ENCODE results near the gene ARMS2. TPM values are rescaled to one million over a fixed set of nuclear protein-coding genes. Genes with fewer than 3 reads are reported as not detected.

The ARMS2 gene
- total and polyA plus RNA-seq, 2 experiments from 2014 or later: not detected

DNA sequence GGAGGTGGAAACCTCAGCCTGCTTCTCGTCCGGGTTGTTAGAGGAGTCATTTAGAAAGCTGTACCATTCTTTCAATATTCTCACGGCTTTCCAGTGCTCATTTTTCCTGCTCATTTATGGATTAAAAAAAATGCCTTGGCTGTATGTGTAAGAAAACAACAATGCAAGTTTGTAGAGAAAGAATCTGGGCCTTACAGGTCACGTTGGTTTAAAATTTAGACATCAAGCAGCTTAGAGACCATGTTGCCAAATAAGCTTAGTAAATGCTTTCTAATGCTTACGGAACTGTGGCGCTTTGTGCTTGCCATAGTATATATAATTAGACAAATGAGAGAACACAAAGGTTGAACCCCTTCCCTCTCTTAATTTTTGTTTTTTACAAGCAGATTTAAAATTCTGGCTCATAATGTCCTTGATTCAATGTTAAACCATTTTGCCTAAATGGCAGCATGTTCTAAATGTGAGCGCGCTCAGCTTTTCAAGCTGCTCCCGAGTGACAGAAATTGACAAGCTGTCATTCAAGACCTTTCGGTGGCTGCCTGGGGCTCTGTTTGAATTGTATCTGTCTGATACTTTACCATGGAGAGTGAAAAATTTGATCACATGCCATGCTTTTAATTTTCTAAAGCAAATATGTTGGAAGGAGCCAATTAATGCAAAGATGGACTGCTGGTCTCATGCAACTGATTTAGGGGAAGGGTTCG is 1.1 kb downstream of the ARMS2 start (continued):
- TF ChIP-seq NANOG (IDR thresholded peaks at IDR 0.05; ENCODE audit: borderline replicate concordance): no peak

DNA sequence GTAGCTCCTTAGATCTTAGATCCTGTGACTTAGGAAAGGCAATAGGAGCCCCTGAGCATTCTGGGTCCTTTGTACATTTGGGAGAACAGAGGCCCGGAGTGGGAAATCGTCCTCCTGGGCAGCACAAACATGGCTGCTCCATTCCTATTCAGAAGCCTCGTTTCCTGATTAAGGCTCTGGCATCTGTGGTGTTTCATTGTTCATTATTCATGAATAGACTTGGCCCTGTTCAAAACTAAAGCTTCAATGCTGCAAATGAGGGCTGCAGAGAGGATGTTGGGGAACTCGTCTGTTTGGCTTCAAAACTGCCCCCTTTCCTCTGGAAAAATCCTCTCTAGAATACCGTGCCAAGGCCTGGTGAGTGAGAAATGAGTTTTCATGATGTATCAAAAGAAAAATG is 3.5 kb downstream of the ARMS2 start:
- Mint-ChIP-seq H3K36me3 (ENCODE audit: low read depth) (no peaks in the 10 kb centered on the region), H3K27me3 (ENCODE audit: insufficient read depth, low read depth, poor library complexity) (peaks cover 35% of the 10 kb centered on the region), H3K9me3 (no peaks in the 10 kb centered on the region), H3K27ac (no peak overlapping the region), H3K4me1 (peaks cover 28% of the 10 kb centered on the region), H3K4me3 (no peak overlapping the region)
- H3K4me1 ChIP-seq (ENCODE audit: insufficient read depth): peaks cover 16% of the 10 kb centered on the region
- TF ChIP-seq NANOG (IDR thresholded peaks at IDR 0.05; ENCODE audit: borderline replicate concordance) (no peak), JUNB (IDR thresholded peaks at IDR 0.05; ENCODE audit: unreplicated experiment) (no peak), EZH2 (IDR thresholded peaks at IDR 0.05; ENCODE audit: low read depth, unreplicated experiment) (no peak), POLR2AphosphoS5 (IDR thresholded peaks at IDR 0.05; ENCODE audit: low read depth) (no peak)
- TF ChIP-seq, protein P1, sequence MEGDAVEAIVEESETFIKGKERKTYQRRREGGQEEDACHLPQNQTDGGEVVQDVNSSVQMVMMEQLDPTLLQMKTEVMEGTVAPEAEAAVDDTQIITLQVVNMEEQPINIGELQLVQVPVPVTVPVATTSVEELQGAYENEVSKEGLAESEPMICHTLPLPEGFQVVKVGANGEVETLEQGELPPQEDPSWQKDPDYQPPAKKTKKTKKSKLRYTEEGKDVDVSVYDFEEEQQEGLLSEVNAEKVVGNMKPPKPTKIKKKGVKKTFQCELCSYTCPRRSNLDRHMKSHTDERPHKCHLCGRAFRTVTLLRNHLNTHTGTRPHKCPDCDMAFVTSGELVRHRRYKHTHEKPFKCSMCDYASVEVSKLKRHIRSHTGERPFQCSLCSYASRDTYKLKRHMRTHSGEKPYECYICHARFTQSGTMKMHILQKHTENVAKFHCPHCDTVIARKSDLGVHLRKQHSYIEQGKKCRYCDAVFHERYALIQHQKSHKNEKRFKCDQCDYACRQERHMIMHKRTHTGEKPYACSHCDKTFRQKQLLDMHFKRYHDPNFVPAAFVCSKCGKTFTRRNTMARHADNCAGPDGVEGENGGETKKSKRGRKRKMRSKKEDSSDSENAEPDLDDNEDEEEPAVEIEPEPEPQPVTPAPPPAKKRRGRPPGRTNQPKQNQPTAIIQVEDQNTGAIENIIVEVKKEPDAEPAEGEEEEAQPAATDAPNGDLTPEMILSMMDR (conservative IDR thresholded peaks at IDR 0.05; ENCODE audit: low read depth in 2 of 2): no peak
- no peaks in the 10 kb centered on the region; the same call in 1 of the 2 replicates for H4K20me1 ChIP-seq (replicated peaks; ENCODE audit: insufficient read depth)
- no peak overlapping the region for H3K27ac ChIP-seq (ENCODE audit: low read depth)
- DNase-seq (ENCODE audit: low spot score): no peak
- peak overlapping the region; percentile 32; the same call in 1 of the 2 replicates for H2AFZ ChIP-seq
- H3K27me3 ChIP-seq (ENCODE audit: insufficient read depth): peaks cover 37% of the 10 kb centered on the region
- H3K4me3 ChIP-seq: no peak overlapping the region
- H3F3A ChIP-seq (replicated peaks; ENCODE audit: low read depth): 0 out of 2 replicates have a peak, but pooled peaks cover 6% of the 10 kb centered on the region
- ATAC-seq: no peak
- H3K9me2 ChIP-seq (ENCODE audit: insufficient read depth): no peaks in the 10 kb centered on the region
- H3K79me2 ChIP-seq (replicated peaks; ENCODE audit: insufficient read depth): no peaks in the 10 kb centered on the region
- H3K36me3 ChIP-seq (ENCODE audit: insufficient read depth): no peaks in the 10 kb centered on the region
- no peak overlapping the region for H3K4me2 ChIP-seq

DNA sequence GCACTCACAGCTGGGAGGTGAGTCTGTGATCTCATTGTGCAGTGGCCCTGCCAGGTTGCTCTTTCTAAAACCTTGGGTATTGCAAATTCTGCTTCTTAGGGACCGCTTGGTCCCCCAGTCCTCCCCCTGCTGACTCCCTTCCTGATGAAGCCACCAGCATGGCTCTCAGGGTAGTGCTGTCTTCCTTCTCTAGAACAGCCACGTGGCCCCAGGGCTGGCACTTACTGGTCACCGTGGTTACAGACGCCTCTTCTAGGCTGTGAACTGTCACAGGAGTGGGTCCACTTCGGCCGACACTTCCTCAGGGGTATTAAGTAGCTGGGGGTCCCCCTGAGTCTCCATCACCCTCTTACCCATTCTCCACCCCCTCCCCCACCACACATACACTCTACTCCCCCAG is 4.2 kb downstream of the ARMS2 start:
- Histone ChIP-seq H3F3A (replicated peaks; ENCODE audit: low read depth) (0 out of 2 replicates have a peak, but pooled peaks cover 6% of the 10 kb centered on the region), H2AFZ (no peak overlapping the region), H3K4me2 (no peak overlapping the region), H3K27ac (ENCODE audit: low read depth) (no peak overlapping the region), H3K27me3 (ENCODE audit: insufficient read depth) (peaks cover 44% of the 10 kb centered on the region), H3K9me2 (ENCODE audit: insufficient read depth) (no peaks in the 10 kb centered on the region), H3K4me3 (no peak overlapping the region), H4K20me1 (replicated peaks; ENCODE audit: insufficient read depth) (no peaks in the 10 kb centered on the region; the same call in 1 of the 2 replicates), H3K79me2 (replicated peaks; ENCODE audit: insufficient read depth) (no peaks in the 10 kb centered on the region), H3K4me1 (ENCODE audit: insufficient read depth) (peaks cover 16% of the 10 kb centered on the region), H3K36me3 (ENCODE audit: insufficient read depth) (no peaks in the 10 kb centered on the region)
- no peak overlapping the region for H3K27ac Mint-ChIP-seq
- H3K27me3 Mint-ChIP-seq (ENCODE audit: insufficient read depth, low read depth, poor library complexity): peaks cover 42% of the 10 kb centered on the region
- TF ChIP-seq, protein P2, sequence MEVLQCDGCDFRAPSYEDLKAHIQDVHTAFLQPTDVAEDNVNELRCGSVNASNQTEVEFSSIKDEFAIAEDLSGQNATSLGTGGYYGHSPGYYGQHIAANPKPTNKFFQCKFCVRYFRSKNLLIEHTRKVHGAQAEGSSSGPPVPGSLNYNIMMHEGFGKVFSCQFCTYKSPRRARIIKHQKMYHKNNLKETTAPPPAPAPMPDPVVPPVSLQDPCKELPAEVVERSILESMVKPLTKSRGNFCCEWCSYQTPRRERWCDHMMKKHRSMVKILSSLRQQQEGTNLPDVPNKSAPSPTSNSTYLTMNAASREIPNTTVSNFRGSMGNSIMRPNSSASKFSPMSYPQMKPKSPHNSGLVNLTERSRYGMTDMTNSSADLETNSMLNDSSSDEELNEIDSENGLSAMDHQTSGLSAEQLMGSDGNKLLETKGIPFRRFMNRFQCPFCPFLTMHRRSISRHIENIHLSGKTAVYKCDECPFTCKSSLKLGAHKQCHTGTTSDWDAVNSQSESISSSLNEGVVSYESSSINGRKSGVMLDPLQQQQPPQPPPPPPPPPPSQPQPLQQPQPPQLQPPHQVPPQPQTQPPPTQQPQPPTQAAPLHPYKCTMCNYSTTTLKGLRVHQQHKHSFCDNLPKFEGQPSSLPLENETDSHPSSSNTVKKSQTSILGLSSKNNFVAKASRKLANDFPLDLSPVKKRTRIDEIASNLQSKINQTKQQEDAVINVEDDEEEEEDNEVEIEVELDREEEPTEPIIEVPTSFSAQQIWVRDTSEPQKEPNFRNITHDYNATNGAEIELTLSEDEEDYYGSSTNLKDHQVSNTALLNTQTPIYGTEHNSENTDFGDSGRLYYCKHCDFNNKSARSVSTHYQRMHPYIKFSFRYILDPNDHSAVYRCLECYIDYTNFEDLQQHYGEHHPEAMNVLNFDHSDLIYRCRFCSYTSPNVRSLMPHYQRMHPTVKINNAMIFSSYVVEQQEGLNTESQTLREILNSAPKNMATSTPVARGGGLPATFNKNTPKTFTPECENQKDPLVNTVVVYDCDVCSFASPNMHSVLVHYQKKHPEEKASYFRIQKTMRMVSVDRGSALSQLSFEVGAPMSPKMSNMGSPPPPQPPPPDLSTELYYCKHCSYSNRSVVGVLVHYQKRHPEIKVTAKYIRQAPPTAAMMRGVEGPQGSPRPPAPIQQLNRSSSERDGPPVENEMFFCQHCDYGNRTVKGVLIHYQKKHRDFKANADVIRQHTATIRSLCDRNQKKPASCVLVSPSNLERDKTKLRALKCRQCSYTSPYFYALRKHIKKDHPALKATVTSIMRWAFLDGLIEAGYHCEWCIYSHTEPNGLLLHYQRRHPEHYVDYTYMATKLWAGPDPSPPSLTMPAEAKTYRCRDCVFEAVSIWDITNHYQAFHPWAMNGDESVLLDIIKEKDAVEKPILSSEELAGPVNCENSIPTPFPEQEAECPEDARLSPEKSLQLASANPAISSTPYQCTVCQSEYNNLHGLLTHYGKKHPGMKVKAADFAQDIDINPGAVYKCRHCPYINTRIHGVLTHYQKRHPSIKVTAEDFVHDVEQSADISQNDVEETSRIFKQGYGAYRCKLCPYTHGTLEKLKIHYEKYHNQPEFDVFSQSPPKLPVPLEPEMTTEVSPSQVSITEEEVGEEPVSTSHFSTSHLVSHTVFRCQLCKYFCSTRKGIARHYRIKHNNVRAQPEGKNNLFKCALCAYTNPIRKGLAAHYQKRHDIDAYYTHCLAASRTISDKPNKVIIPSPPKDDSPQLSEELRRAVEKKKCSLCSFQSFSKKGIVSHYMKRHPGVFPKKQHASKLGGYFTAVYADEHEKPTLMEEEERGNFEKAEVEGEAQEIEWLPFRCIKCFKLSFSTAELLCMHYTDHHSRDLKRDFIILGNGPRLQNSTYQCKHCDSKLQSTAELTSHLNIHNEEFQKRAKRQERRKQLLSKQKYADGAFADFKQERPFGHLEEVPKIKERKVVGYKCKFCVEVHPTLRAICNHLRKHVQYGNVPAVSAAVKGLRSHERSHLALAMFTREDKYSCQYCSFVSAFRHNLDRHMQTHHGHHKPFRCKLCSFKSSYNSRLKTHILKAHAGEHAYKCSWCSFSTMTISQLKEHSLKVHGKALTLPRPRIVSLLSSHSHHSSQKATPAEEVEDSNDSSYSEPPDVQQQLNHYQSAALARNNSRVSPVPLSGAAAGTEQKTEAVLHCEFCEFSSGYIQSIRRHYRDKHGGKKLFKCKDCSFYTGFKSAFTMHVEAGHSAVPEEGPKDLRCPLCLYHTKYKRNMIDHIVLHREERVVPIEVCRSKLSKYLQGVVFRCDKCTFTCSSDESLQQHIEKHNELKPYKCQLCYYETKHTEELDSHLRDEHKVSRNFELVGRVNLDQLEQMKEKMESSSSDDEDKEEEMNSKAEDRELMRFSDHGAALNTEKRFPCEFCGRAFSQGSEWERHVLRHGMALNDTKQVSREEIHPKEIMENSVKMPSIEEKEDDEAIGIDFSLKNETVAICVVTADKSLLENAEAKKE (CRISPR knock-in tag; IDR thresholded peaks at IDR 0.05): no peak
- TF ChIP-seq EZH2 (IDR thresholded peaks at IDR 0.05; ENCODE audit: low read depth, unreplicated experiment) (no peak), JUNB (IDR thresholded peaks at IDR 0.05; ENCODE audit: unreplicated experiment) (no peak), NANOG (IDR thresholded peaks at IDR 0.05; ENCODE audit: borderline replicate concordance) (no peak), ZNF331 (CRISPR knock-in tag; IDR thresholded peaks at IDR 0.05; ENCODE audit: low read depth) (no peak), CREB1 (CRISPR knock-in tag; IDR thresholded peaks at IDR 0.05; ENCODE audit: low read depth) (no peak)
- TF ChIP-seq, protein P3, sequence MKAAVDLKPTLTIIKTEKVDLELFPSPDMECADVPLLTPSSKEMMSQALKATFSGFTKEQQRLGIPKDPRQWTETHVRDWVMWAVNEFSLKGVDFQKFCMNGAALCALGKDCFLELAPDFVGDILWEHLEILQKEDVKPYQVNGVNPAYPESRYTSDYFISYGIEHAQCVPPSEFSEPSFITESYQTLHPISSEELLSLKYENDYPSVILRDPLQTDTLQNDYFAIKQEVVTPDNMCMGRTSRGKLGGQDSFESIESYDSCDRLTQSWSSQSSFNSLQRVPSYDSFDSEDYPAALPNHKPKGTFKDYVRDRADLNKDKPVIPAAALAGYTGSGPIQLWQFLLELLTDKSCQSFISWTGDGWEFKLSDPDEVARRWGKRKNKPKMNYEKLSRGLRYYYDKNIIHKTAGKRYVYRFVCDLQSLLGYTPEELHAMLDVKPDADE (IDR thresholded peaks at IDR 0.05): no peak
- ATAC-seq (no peak), DNase-seq (ENCODE audit: low spot score) (no peak)
- H3K4me1 Mint-ChIP-seq: peaks cover 33% of the 10 kb centered on the region
- H3K9me3 Mint-ChIP-seq: no peaks in the 10 kb centered on the region
- no peaks in the 10 kb centered on the region for H3K36me3 Mint-ChIP-seq (ENCODE audit: low read depth)
- no peak overlapping the region for H3K4me3 Mint-ChIP-seq

All from GM23338 (cell line).